ENCODE data around the gene LITAFD. TPM values are rescaled to one million over a fixed set of nuclear protein-coding genes. Genes with fewer than 3 reads are reported as not detected.
A peak's percentile ranks its signal among the peaks of the same experiment; 100 is the strongest.

LITAFD gene
- polyA plus RNA-seq, 1 of the 3 experiments (the other 2 are of a cell fraction), result not detected

GRCh38 chr16:8905795-8906591 lies 23.8 kb downstream of the LITAFD start:
- no peaks in the 10 kb centered on the region for H3K9me3 ChIP-seq
- no peaks in the 10 kb centered on the region; a peak in 1 of 4 replicates for H3K4me1 ChIP-seq (ENCODE audit: control insufficient read depth in 1 of 2, insufficient read depth in 2 of 2, low read depth in 1 of 2, low read length in 1 of 2)
- no peaks in the 10 kb centered on the region for H3K79me2 ChIP-seq (ENCODE audit: insufficient read depth)
- POLR2A ChIA-PET, result no interaction called here
- no peaks in the 10 kb centered on the region; the same call in 1 of the 2 replicates for H4K20me1 ChIP-seq (ENCODE audit: insufficient read depth)
- H3K4me2 ChIP-seq, result no peak overlapping the region
- 89% methylated on average over 14 of the region's 14 CpGs for WGBS (ENCODE audit: low lambda C conversion rate)
- H2AFZ ChIP-seq (ENCODE audit: low read depth), result no peak overlapping the region
- H3K36me3 ChIP-seq (replicated peaks in 1 of 2; ENCODE audit: control insufficient read depth in 1 of 2, insufficient read depth in 2 of 2, low read length in 1 of 2), result peaks cover 66 to 85% of the 10 kb centered on the region in 2 experiments
- no peak overlapping the region for H3K4me3 ChIP-seq (ENCODE audit: low read depth in 2 of 2, low read length in 1 of 2)
- H3K9ac ChIP-seq, result no peak overlapping the region
- DNase-seq, result no peak
- no peak overlapping the region; a peak in 1 of 4 replicates for H3K27ac ChIP-seq (ENCODE audit: low read depth in 2 of 2, low read length in 1 of 2)
- no peaks in the 10 kb centered on the region for H3K27me3 ChIP-seq (ENCODE audit: insufficient read depth)
- no peaks in the 10 kb centered on the region for H3K9me2 ChIP-seq
- TF ChIP-seq YY1 (IDR thresholded peaks at IDR 0.05; ENCODE audit: low read depth), result no peak
- no peak for TF ChIP-seq ELF1 (IDR thresholded peaks at IDR 0.05)
- TF ChIP-seq TCF12 (IDR thresholded peaks at IDR 0.05), result no peak
- TF ChIP-seq SMC3 (IDR thresholded peaks at IDR 0.05; ENCODE audit: low read depth, low read length), result no peak
- peak; percentile 45 for TF ChIP-seq CTCF (IDR thresholded peaks at IDR 0.05)
- H3F3A ChIP-seq (replicated peaks; ENCODE audit: insufficient read depth), result peaks cover 8% of the 10 kb centered on the region
- CTCF ChIA-PET, result interaction anchor here (0.6 to 3.0 kb wide), 9 partner anchors 12 to 1603 kb away, joined by 3 to 26 read pairs (median 4); no protein-coding TSS in a partner anchor

- H3K4me2 ChIP-seq, result no peak overlapping the region
- H3K4me1 ChIP-seq (ENCODE audit: control insufficient read depth in 1 of 2, insufficient read depth in 2 of 2, low read depth in 1 of 2, low read length in 1 of 2), result no peaks in the 10 kb centered on the region; a peak in 1 of 4 replicates
- peaks cover 8% of the 10 kb centered on the region for H3F3A ChIP-seq (replicated peaks; ENCODE audit: insufficient read depth)
- no peaks in the 10 kb centered on the region for H3K27me3 ChIP-seq (ENCODE audit: insufficient read depth)
- no peaks in the 10 kb centered on the region for H3K9me3 ChIP-seq
- ChIA-PET CTCF (interaction anchor here (1.8 to 3.0 kb wide), 2 partner anchors 28 to 101 kb away, joined by 4 to 26 read pairs; no protein-coding TSS in a partner anchor), POLR2A (no interaction called here)
- H4K20me1 ChIP-seq (ENCODE audit: insufficient read depth), result no peaks in the 10 kb centered on the region; the same call in 1 of the 2 replicates
- H3K27ac ChIP-seq (ENCODE audit: low read depth in 2 of 2, low read length in 1 of 2), result no peak overlapping the region
- H2AFZ ChIP-seq (ENCODE audit: low read depth), result no peak overlapping the region
- 91% methylated on average over 4 of the region's 4 CpGs for WGBS (ENCODE audit: low lambda C conversion rate)
- H3K9ac ChIP-seq, result no peak overlapping the region
- H3K4me3 ChIP-seq (ENCODE audit: low read depth in 2 of 2, low read length in 1 of 2), result no peak overlapping the region
- H3K79me2 ChIP-seq (ENCODE audit: insufficient read depth), result peaks cover 6% of the 10 kb centered on the region; the same call in 1 of the 2 replicates
- DNase-seq, result no peak
- H3K36me3 ChIP-seq (replicated peaks in 1 of 2; ENCODE audit: control insufficient read depth in 1 of 2, insufficient read depth in 2 of 2, low read length in 1 of 2), result peaks cover 58 to 82% of the 10 kb centered on the region in 2 experiments
- no peaks in the 10 kb centered on the region for H3K9me2 ChIP-seq
- no peak for TF ChIP-seq RCOR1 (IDR thresholded peaks at IDR 0.05; ENCODE audit: low read length)
Observed at GRCh38 chr16:8907096-8907495, 24.9 kb downstream of the LITAFD start.

GRCh38 chr16:8908810-8909468 lies 26.8 kb downstream of the LITAFD start:
- Histone ChIP-seq H4K20me1 (ENCODE audit: insufficient read depth) (no peaks in the 10 kb centered on the region; the same call in none of the 2 replicates), H3K4me2 (no peak overlapping the region), H3K36me3 (replicated peaks in 1 of 2; ENCODE audit: control insufficient read depth in 1 of 2, insufficient read depth in 2 of 2, low read length in 1 of 2) (peaks cover 61 to 72% of the 10 kb centered on the region in 2 experiments)
- no peak for TF ChIP-seq CHD2 (IDR thresholded peaks at IDR 0.05; ENCODE audit: low read length, partially characterized antibody)
- no peak for TF ChIP-seq EZH2phosphoT487 (IDR thresholded peaks at IDR 0.05; ENCODE audit: borderline replicate concordance, low read depth)
- no peak for TF ChIP-seq FOXJ3 (CRISPR knock-in tag; IDR thresholded peaks at IDR 0.05)
- TF ChIP-seq NRF1 (IDR thresholded peaks at IDR 0.05; ENCODE audit: low read depth, low read length), result no peak
- TF ChIP-seq SMC3 (IDR thresholded peaks at IDR 0.05; ENCODE audit: low read depth, low read length), result no peak
- no peak for TF ChIP-seq TAF1 (IDR thresholded peaks at IDR 0.05; ENCODE audit: borderline replicate concordance, low read depth, low read length)
- no peak for TF ChIP-seq ZBTB33 (IDR thresholded peaks at IDR 0.05; ENCODE audit: borderline replicate concordance, low read depth)
- no peak for TF ChIP-seq RXRA (IDR thresholded peaks at IDR 0.05; ENCODE audit: borderline replicate concordance, low read depth)
- no peak for TF ChIP-seq RAD21 (IDR thresholded peaks at IDR 0.05; ENCODE audit: low read length)
- TF ChIP-seq MAX (IDR thresholded peaks at IDR 0.05; ENCODE audit: low read depth), result no peak
- no peak for TF ChIP-seq JUND (IDR thresholded peaks at IDR 0.05)

More at GRCh38 chr16:8908810-8909468, 26.8 kb downstream of the LITAFD start:
- 93% methylated on average over 8 of the region's 8 CpGs for WGBS (ENCODE audit: low lambda C conversion rate)
- POLR2A ChIA-PET, result interaction anchor here (0.6 kb wide), 1 partner anchor 212 kb away, joined by 3 read pairs; no protein-coding TSS in a partner anchor
- H3K9me3 ChIP-seq, result no peaks in the 10 kb centered on the region
- H3F3A ChIP-seq (replicated peaks; ENCODE audit: insufficient read depth), result peaks cover 8% of the 10 kb centered on the region
- H3K4me1 ChIP-seq (ENCODE audit: control insufficient read depth in 1 of 2, insufficient read depth in 2 of 2, low read depth in 1 of 2, low read length in 1 of 2), result no peaks in the 10 kb centered on the region; a peak in 1 of 4 replicates
- no peak for DNase-seq
- H3K9ac ChIP-seq, result no peak overlapping the region
- no peaks in the 10 kb centered on the region for H3K9me2 ChIP-seq
- CTCF ChIA-PET, result interaction anchor here (0.9 to 3.9 kb wide), 6 partner anchors 20 to 105 kb away, joined by 3 to 21 read pairs (median 5); no protein-coding TSS in a partner anchor
- no peak overlapping the region for H2AFZ ChIP-seq (ENCODE audit: low read depth)
- no peaks in the 10 kb centered on the region for H3K27me3 ChIP-seq (ENCODE audit: insufficient read depth)
- H3K4me3 ChIP-seq (ENCODE audit: low read depth in 2 of 2, low read length in 1 of 2), result no peak overlapping the region
- peaks cover 17% of the 10 kb centered on the region for H3K79me2 ChIP-seq (ENCODE audit: insufficient read depth)
- no peak overlapping the region for H3K27ac ChIP-seq (ENCODE audit: low read depth in 2 of 2, low read length in 1 of 2)
